Activated CD4-positive, alpha-beta T cell treated with anti-CD3 and anti-CD28 coated beads, Interleukin-2, amount 50 U/mL, for 48 hours (primary cell): ENCODE data around the gene ERBB2.
"Not testable (repeated sequence)": the region's sequence is repeated elsewhere in the genome, so short reads cannot be mapped to it uniquely, and the experiment has no call there.

Experiments
- DNase-seq, 2 experiments: peaks; one replicate each; pipeline ENCODE4 v3.0.0-alpha.2; 2020

The ERBB2 gene

DNA sequence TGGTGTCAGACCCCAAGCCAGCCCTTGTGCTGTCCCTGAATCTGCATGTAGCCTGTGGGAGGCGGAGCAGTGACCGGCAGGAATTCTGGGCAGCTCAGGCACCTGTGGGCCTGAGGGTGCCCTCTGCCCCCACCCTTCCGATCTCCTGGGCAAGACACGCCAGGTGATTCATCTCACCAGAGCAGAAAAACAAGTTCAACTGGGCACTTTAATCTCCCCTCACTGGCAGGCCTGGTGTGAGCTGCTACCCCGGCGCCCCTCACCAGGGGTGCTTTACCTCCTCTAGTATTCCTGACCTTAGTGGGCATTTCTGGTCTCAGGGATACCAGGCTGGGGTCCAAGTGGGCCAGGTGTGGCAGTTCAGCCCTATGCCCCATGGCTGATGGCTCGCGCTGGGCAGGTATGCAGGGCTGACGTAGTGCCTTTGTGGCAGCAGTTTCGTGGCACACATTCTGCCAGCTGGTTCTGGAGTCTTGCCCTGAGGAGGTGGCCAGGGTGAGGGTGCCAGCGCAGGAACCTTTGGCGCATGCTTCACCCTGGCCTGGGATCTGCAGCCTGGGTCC, 6.0 kb downstream of the ERBB2 start:
- DNase-seq = no peak

DNA sequence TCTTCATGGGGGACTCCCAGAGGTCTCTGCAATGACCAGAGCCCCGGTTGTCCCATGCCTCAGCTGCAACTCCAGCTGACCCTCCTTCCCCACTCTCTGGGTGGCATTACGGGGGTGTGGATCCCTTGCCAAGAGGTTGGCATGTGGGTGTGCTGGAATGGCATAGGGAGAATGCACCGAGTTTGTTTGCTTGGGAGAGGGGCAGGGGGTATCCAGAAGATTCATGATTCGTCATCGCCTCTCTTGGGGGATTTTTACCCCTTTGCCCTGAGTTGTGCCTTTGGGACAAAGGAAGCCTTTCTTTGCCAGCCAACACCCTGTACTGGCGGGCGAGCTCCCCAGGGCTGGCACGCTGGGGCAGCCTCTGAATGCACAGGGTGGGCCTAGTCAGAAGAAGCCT, 6.5 kb downstream of the ERBB2 start:
- no peak for DNase-seq

DNA sequence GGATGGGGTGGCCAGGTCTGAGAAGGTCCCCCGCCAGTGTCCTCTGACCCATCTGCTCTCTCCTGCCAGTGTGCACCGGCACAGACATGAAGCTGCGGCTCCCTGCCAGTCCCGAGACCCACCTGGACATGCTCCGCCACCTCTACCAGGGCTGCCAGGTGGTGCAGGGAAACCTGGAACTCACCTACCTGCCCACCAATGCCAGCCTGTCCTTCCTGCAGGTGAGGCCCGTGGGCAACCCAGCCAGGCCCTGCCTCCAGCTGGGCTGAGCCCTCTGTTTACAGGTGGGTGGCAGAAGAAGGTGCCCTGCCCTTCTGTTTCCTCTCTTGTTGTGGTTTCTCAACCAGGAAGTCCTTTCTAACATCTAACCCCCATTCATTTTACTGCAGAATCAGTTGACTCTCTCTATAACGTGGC, 7.1 kb downstream of the ERBB2 start:
- no peak for DNase-seq

DNA sequence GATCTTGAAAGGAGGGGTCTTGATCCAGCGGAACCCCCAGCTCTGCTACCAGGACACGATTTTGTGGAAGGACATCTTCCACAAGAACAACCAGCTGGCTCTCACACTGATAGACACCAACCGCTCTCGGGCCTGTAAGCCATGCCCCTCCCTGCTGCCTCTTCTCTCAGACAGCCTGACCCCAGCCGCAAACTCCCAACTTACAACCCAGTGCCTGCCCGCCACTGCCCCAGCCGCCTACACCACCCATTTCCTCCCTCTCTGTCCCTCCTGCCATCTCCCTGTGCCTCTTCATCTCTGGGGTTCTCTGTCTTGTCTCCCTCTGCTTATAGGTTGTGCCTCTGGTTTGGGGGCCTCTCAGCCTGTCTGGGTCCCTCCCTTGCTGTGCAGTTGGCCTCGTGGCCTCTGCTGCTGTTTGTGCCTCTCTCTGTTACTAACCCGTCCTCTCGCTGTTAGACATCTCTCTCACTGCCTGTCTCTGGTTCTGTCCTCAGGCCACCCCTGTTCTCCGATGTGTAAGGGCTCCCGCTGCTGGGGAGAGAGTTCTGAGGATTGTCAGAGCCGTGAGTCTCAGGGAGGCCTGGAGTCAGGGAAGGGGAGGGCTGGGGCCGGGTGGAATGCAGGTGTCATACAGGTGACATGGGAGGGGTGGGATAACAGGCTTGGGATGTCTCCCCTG, 9.6 kb downstream of the ERBB2 start:
- no peak for DNase-seq

DNA sequence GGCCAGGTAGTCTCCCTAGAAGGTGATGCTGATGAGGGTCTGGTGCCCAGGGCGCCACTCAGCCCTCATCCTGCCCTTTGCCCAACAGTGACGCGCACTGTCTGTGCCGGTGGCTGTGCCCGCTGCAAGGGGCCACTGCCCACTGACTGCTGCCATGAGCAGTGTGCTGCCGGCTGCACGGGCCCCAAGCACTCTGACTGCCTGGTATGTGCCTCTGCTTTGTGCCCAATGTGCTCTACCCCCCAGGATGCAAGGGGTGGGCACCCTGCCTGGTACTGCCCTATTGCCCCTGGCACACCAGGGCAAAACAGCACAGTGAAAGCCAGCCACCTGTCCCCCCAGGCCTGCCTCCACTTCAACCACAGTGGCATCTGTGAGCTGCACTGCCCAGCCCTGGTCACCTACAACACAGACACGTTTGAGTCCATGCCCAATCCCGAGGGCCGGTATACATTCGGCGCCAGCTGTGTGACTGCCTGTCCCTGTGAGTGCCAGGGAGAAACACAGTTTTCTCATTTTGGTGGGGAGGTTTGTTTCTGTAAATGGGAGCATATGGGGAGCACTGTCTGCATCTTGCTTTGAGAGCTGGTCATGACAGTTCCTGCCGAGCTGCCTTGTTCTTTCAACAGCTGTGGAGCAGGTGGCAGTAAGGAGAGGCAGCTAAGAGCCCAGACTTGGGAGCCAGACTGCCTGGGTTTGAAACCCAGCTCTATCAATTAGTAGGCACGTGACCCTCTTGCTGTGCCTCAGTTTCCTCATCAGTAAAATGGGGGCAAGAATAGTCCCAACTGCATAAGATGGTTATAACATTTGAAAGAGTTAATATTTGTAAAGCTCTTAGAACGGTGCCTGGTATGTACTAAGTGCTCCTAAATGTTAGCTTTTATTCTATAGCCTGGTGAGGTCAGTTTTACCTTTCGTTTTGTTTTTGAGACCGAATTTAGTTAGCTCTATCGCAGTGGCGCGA, 10.4 kb downstream of the ERBB2 start:
- DNase-seq = no peak

DNA sequence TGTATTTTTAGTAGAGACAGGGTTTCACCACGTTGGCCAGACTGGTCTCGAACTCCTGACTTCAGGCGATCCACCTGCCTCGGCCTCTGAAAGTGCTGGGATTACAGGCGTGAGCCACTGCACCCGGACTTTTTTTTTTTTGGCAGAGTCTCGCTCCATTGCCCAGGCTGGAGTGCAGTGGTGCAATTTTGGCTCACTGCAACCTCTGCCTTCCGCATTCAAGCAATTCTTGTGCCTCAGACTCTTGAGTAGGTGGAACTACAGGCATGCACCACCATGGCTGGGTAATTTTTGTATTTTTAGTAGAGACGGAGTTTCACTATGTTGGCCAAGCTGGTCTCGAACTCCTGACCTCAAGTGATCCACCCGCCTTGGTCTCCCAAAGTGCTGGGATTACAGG, 11.2 kb downstream of the ERBB2 start:
- DNase-seq = not testable (repeated sequence)

DNA sequence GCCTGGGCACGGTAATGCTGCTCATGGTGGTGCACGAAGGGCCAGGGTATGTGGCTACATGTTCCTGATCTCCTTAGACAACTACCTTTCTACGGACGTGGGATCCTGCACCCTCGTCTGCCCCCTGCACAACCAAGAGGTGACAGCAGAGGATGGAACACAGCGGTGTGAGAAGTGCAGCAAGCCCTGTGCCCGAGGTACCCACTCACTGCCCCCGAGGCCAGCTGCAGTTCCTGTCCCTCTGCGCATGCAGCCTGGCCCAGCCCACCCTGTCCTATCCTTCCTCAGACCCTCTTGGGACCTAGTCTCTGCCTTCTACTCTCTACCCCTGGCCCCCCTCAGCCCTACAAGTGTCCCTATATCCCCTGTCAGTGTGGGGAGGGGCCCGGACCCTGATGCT, 12.0 kb downstream of the ERBB2 start:
- no peak for DNase-seq

DNA sequence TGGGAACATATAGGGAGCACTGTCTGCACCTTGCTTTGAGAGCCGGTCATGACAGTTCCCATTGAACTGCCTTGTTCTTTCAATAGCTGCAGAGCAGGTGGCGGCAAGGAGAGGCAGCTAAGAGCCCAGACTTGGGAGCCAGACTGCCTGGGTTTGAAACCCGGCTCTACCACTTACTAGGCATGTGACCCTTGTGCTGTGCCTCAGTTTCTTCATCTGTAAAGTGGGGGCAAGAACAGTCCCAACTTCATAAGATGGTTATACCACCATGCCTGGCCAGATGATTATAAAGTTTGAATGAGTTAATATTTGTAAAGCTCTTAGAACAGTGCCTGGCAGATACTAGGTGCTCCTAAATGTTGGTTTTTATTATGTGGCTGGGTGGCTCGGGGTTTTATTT, 14.4 kb downstream of the ERBB2 start:
- DNase-seq = no peak

DNA sequence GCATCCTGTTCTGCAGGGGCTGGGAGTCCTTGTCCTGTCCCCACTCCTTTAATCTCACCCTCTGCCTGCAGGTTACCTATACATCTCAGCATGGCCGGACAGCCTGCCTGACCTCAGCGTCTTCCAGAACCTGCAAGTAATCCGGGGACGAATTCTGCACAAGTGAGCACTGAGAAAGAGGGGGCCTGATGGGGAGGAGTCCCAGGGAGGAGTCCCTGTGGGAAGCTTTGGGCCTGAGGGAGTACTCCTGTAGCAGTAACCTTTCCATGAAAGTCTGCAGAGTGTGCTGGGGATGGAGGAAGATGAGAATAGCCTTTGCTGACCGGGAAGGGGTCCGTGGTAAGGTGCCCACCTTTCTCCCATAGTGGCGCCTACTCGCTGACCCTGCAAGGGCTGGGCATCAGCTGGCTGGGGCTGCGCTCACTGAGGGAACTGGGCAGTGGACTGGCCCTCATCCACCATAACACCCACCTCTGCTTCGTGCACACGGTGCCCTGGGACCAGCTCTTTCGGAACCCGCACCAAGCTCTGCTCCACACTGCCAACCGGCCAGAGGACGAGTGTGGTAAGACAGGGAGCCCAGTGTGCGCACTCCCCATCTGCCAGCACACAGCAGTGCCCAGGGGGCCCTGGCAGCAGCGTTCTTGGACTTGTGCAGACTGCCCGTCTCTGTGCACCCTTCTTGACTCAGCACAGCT, 15.7 kb downstream of the ERBB2 start:
- no peak for DNase-seq

DNA sequence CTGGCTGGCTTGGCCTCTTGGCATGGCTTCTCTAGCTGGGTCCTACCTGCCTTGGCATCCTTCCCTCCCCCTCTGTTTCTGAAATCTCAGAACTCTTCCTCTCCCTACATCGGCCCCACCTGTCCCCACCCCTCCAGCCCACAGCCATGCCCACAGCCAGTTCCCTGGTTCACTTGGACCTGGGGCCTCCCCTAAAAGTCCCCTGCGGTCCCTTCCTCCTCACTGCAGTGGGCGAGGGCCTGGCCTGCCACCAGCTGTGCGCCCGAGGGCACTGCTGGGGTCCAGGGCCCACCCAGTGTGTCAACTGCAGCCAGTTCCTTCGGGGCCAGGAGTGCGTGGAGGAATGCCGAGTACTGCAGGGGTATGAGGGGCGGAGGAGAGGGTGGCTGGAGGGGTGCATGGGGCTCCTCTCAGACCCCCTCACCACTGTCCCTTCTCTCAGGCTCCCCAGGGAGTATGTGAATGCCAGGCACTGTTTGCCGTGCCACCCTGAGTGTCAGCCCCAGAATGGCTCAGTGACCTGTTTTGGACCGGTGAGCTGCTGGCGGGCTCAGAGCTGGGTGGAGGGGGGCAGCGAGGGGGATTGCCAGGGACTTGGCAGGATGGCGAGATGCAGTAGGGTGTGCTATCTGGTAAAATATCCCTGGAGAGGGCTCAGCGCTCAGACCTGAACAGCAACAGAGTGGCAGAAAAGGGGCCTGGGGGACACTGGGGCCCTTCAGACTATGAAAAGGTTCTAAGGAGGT, 16.4 kb downstream of the ERBB2 start:
- no peak for DNase-seq

DNA sequence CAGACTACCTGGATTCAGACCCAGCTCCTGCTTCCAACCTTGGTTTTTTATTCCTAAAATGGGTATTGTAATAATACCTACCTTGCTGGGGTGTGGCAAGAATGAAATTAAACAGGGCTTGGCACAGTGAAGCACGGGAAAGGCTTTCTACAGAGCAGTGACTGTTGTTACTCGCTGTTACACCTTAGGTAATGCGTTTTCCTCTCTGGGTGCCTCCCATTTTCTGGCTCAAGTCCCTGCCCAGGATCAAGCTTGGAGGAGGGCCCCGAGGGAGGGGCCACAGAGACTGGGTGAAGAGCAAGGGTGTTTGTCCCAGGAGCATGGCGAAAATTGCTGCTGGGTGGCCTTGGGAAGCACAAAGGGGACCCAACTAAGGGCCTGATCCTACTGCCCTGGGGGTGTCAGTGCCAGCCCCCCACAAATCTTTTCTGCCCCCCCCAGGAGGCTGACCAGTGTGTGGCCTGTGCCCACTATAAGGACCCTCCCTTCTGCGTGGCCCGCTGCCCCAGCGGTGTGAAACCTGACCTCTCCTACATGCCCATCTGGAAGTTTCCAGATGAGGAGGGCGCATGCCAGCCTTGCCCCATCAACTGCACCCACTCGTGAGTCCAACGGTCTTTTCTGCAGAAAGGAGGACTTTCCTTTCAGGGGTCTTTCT, 17.1 kb downstream of the ERBB2 start:
- no peak for DNase-seq

DNA sequence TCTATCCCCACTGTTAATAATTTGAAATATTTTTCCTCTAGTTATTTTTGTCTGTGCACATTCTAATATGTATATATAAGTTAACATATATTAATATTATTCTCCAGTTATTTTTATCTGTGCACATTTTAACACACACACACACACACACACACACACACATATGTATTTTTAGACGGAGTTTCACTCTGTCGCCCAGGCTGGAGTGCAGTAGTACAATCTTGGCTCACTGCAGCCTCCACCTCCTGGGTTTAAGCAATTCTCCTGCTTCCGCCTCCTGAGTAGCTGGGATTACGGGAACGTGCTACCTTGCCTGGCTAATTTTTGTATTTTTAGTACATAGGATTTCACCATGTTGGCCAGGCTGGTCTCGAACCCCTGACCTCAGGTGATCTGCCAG, 17.8 kb downstream of the ERBB2 start:
- no peak for DNase-seq

DNA sequence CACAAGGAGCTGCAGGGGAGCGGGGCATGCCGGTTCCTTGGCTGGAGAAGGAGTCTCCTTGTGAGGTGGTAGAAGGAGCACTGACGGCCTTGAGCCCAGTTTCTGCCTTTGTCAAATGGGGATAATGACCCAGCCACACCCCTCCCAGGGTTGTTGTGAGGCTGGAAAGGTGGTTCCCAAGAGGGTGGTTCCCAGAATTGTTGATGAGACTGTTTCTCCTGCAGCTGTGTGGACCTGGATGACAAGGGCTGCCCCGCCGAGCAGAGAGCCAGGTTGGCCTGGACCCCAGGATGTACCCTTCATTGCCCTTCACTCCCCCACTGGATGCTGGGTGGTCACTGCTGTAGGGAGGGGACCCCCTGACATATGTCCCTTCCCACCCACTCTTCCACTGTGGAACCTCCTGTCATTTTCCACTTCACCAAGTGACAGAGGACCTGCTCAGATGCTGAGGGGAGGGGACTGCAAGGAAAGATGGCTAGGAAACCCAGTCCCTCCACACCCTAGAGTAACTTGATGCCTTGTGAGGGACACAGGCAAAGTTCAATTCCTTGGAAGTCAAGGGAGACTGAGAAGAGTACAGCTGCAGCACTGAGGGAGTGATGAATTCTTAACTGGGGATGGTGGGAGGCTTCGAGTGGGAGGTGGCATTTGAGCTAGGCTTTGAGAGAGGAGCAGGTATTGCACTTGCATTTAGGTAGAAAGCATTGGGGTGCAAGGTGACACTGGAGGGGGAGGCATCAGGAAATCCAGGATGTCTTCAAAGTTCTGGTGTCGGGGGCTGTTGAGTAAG, 19.9 kb downstream of the ERBB2 start:
- no peak for DNase-seq

DNA sequence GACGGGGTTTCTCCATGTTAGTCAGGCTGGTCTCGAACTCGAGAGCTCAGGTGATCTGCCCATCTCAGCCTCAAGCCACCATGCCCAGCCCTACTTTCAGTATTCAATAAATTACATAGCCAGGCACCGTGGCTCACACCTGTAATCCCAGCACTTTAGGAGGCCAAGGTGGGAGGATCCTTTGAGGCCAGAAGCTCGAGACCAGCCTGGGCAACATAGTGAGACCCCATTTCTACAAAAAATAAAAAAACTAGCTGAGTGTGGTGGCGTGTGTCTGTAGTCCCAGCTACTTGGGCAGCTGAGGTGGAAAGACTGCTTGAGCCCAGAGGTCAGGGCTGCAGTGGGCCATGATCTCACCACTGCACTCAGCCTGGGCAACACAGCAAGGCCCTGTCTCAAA, 22.2 kb downstream of the ERBB2 start:
- DNase-seq = no peak

DNA sequence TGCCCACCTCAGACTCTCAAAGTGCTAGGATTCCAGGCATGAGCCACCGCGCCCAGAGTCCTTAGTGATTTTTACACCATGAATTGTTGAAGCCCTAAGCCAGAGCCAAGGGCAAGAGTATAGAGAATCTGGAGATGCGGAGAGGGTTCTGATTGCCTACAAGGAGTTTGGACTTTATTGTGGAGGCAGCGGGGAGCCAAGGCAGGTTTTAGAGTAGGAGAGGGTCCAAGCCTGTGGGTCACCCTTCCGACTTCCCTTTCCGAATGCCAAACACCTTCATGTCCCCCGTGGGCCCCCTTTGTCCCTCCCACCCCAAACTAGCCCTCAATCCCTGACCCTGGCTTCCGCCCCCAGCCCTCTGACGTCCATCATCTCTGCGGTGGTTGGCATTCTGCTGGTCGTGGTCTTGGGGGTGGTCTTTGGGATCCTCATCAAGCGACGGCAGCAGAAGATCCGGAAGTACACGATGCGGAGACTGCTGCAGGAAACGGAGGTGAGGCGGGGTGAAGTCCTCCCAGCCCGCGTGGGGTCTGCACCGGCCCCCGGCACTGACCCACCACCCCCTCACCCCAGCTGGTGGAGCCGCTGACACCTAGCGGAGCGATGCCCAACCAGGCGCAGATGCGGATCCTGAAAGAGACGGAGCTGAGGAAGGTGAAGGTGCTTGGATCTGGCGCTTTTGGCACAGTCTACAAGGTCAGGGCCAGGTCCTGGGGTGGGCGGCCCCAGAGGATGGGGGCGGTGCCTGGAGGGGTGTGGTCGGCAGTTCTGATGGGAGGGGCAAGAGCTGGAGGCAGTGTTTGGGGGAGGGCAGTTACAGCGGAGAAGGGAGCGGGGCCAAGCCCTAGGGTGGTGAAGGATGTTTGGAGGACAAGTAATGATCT, 23.3 kb downstream of the ERBB2 start:
- peak in 1 of 2 experiments; percentile 35 for DNase-seq

DNA sequence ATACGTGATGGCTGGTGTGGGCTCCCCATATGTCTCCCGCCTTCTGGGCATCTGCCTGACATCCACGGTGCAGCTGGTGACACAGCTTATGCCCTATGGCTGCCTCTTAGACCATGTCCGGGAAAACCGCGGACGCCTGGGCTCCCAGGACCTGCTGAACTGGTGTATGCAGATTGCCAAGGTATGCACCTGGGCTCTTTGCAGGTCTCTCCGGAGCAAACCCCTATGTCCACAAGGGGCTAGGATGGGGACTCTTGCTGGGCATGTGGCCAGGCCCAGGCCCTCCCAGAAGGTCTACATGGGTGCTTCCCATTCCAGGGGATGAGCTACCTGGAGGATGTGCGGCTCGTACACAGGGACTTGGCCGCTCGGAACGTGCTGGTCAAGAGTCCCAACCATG, 24.9 kb downstream of the ERBB2 start:
- DNase-seq = no peak

DNA sequence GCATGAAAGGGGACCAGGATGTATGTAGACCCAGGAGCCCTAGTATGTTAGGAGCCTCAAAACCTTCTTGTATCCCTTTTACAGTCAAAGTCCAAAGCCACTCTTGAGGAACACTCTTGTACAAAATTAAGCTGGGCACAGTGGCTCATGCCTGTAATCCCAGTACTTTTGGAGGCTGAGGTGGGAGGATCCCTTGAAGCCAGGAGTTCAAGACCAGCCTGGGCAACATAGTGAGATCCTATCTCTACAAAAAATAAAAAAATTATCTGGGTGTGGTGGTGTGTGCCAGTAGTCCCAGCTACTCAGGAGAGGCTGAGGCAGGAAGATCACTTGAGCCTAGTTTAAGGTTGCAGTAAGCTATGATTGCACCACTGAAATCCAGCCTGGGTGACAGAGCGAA, 26.1 kb downstream of the ERBB2 start:
- DNase-seq = not testable (repeated sequence)

DNA sequence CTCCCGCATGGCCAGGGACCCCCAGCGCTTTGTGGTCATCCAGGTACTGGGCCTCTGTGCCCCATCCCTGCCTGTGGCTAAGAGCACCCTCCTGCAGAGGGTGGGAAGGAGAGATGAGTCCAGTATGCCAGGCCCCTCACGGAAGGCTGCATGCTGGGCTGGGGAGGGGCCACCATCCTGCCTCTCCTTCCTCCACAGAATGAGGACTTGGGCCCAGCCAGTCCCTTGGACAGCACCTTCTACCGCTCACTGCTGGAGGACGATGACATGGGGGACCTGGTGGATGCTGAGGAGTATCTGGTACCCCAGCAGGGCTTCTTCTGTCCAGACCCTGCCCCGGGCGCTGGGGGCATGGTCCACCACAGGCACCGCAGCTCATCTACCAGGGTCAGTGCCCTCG, 26.8 kb downstream of the ERBB2 start:
- no peak for DNase-seq

DNA sequence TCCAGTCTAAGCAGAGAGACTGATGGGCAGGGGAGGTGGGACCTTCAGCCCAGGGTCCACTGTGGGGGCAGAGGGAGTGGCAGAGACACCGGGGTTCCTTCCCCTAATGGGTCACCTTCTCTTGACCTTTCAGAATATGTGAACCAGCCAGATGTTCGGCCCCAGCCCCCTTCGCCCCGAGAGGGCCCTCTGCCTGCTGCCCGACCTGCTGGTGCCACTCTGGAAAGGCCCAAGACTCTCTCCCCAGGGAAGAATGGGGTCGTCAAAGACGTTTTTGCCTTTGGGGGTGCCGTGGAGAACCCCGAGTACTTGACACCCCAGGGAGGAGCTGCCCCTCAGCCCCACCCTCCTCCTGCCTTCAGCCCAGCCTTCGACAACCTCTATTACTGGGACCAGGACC, 27.7 kb downstream of the ERBB2 start:
- no peak for DNase-seq

DNA sequence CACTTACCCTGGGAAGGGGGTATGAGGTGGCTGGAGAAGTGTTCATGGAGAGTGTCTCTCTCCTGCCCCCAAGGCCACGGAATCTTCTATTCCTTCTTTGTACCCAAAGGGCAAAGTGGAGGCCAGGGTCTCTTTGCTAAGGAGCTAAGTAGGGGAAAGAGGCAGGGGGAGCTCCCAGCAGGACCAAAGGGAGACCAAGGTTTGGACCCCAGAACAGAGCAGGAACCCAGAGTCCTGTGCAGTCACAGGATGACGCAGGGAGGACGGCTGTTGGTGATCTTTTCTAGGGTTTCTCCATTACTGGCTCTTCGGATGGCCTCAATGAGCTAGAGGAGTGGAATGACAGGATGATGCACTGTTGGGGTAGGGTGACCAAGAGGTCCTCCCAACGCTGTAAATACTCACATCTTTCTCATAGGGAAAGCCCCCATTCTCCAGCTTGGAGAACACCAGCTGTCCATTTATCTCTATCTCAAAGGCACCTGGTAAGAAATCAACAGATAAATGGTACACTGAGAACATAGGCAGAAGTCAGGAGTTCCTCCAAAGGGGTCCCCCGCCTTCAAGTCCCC, 29.5 kb downstream of the ERBB2 start:
- DNase-seq = no peak
